ENCODE data around the gene FOXD4L1. TPM values are rescaled to one million over a fixed set of nuclear protein-coding genes. Genes with fewer than 3 reads are reported as not detected.
"Not testable (repeated sequence)": the region's sequence is repeated elsewhere in the genome, so short reads cannot be mapped to it uniquely, and the experiment has no call there.

FOXD4L1 gene
- 4.4 TPM for polyA plus RNA-seq (ENCODE audit: insufficient read length)

DNA sequence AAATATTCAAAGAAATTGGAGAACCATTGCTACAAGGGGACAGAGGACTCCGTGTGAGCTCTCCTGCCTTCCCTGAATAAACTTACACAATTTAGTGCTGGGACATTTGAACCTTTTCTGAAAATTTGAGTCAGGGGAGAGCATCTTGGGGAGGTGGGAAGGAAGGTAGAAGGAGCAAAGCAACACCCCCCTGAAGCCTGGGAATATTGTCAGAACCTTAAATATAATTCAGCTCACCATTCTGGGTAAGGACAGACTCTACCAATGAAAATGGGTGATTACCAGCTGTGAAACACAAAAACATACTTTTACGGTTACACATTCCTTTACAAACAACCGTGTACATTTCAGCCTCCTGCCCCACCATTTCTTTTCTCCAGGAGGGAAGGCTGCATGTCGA is at the start of gene FOXD4L1:
Gene FOXD4L1 (plus strand): TSS at position 301 of the 400 bp plus-strand sequence. CDS start 592 bp downstream, outside the sequence.
- not testable (repeated sequence) for DNase-seq

DNA sequence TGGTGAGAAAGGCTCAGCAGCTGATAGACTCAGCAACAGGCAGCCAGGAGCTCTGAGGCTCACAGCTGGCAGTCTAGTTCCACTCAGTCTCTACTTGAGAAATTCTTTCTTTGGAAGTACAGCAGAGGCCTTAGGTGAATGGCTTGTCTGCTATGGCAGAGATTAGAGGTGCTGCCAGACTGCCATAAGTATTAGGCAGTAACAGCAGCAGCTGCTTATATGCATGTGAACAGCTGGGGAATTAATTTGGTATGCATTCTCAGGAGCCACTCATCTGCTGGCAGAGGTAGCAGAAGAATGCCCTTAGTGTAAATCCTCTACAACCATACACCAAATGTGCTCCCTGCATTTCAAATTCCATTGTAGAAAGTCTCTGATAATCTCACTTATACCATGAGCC is 32.7 kb upstream of the FOXD4L1 start:
- DNase-seq = peak; percentile 1

DNA sequence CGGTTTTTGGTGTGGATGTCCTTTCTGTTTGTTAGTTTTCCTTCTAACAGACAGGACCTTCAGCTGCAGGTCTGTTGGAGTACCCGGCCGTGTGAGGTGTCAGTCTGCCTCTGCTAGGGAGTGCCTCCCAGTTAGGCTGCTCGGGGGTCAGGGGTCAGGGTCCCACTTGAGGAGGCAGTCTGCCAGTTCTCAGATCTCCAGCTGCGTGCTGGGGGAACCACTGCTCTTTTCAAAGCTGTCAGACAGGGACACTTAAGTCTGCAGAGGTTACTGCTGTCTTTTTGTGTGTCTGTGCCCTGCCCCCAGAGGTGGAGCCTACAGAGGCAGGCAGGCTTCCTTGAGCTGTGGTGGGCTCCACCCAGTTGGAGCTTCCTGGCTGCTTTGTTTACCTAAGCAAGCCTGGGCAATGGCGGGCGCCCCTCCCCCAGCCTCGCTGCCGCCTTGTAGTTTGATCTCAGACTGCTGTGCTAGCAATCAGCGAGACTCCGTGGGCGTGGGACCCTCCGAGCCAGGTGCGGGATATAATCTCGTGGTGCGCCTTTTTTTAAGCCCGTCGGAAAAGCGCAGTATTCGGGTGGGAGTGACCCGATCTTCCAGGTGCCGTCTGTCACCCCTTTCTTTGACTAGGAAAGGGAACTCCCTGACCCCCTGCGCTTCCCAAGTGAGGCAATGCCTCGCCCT is 21.6 kb upstream of the FOXD4L1 start:
- DNase-seq = not testable (repeated sequence)

DNA sequence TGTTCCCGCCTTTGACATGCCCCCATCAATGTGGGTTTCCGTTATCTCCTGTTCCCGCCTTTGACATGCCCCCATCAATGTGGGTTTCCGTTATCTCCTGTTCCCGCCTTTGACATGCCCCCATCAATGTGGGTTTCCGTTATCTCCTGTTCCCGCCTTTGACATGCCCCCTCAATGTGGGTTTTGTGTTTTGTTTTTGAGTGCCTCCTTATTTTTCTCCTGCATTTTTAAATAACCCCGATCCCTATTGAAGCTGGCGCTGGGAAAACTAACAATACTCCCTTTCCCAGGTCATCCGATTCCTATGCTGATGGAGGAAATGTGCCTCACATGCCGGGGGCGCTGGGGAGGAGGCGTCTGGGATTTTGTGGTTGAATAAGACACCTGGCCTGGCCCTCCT is 1.9 kb upstream of the FOXD4L1 start:
- not testable (repeated sequence) for DNase-seq

DNA sequence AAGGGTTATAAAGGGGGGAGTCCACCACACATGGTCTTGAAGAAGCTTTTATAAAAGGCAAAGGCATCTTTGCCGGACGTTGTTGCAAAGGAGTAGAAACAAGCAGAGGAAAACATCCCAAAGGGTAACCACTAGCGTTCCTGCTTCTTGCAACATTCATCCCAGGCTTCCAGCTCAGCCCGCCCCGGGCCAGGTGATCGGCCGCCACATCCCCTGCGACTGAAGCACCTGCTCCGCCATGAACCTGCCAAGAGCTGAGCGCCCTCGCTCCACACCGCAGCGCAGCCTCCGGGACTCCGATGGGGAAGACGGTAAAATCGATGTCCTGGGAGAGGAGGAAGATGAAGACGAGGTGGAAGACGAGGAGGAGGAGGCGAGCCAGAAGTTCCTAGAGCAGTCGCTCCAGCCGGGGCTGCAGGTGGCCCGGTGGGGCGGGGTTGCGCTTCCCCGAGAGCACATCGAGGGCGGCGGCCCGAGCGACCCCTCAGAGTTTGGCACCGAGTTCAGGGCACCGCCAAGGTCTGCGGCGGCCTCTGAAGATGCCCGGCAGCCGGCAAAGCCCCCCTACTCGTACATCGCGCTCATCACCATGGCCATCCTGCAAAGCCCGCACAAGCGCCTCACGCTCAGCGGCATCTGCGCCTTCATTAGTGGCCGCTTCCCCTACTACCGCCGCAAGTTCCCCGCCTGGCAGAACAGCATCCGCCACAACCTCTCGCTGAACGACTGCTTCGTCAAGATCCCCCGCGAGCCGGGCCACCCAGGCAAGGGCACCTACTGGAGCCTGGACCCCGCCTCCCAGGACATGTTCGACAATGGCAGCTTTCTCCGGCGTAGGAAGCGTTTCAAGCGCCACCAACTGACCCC is 787 bp downstream of the FOXD4L1 start:
- not testable (repeated sequence) for DNase-seq

DNA sequence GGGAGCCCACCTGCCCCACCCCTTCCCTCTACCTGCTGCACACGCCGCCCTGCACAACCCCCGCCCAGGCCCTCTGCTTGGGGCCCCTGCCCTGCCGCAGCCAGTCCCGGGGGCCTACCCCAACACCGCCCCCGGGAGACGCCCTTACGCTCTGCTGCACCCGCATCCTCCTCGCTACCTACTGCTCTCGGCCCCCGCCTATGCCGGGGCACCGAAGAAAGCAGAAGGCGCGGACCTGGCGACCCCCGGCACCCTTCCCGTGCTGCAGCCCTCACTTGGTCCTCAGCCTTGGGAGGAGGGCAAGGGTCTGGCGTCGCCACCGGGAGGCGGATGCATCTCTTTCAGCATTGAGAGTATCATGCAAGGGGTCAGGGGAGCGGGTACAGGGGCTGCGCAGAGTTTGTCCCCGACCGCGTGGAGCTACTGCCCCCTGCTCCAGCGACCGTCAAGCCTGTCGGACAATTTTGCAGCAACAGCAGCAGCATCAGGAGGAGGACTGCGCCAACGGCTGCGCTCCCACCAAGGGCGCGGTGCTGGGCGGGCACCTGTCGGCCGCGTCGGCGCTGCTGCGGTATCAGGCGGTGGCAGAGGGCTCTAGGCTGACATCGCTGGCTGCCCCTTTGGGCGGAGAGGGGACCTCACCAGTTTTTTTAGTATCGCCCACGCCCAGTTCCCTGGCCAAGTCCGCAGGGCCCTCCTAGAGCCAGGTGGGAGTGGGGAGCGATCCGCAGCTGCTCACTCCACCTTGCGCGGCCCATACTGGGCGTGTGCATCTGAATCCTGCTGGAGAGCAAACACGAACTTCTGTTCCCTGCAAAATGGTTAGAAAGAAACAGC is 1.6 kb downstream of the FOXD4L1 start:
- DNase-seq = not testable (repeated sequence)

DNA sequence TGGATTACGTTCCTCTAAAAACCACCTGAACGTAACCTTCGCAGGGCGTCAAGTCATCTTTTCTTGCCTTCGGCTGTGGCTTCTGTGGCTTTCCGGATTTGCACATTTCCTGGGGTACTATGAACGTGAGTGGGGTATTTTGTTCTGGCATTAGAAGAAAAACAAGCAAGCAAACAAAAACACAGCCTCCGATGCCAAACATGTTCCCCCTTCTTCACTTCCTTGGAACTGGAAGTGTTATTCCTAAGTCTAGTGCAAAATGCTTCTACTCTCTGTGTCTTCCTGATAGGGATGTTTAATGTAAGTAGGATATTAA is 2.2 kb downstream of the FOXD4L1 start:
- DNase-seq = not testable (repeated sequence)

DNA sequence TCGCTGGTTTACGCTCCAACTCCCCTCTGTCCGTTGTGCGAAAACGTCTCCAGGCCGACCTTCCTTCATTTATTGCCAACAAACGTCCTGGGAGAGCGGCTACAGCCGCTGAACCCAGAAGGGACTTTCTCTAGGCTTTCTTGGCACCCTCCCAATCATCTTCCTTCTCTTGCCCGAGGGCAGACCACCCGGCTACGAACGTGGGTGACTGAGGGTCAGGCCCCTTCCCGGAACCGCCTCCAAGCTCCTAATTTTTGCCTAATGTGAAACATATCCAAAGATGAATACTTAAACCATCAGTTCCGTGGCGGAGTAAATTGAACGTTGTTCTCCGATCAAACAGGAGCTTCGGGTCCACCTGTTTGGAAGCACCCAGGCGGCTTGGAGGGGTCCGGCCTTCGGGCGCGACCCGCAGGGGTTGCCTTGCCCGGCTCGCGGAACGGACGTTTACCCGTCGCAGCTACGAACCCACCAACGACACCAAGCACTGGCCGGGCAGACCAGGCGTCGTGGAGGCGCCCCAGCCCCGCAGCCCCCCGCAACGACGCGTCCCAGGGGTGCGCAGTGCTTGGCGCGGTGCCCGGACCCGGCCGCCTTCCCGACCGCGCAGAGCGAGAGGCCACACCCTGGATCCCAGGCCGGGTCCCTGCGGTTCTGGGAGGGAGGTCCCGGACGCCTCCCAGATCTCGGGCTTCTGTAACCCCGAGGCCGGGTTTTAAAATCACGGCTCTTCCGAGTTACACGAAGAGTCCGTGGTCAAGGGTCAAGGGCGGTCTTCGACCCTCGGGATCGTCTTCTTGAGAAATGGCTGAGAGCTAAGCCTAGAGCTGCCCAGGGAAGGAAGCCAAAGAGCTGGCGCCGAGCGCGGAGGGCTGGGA is 4.0 kb downstream of the FOXD4L1 start:
- not testable (repeated sequence) for DNase-seq

DNA sequence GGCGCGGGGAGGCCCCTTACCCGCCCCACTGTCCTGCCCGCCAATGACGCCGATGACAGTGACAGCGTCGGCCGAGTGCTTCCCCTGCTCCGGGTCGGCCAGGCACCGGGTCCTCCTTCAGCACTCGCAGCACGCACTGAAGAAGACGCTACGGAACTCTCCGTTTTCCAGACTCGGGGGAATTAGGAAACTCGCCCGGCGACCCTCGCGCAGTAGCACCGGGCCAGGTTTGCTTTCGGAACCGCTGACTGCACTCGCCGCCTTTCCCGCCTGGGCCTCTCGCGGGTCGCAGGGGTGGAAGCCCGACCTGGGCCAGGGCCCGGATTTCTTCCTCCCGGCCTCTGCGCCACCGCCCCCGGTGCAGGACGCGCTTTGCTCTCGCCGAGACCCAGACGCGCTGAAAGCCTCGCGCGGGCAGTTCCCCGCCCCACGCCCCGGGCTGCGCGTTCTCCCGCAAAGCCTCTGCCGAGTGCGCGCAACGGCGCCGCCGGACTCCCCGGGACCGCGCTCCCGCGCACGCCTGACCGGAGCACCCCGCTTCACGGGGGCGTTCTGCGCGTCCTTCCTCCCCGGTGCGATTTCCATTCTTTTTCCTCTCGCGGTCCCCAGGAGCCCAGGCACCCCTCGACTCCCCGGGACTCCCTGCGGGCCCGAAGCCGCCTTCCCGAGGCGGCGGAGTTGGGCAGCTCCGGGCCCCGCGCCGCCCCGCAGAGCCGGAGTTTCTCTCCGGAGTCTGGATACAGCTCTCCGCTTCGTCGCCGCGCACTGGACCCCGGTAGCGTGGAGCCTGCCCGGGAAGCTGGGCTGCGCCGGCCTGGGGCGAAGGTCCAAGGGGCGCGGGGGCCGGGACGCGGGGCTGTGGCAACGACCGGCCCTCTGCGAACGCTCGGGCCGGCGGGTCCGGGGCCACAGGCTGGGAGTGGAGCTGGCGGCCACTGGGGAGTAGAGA is 4.9 kb downstream of the FOXD4L1 start:
- DNase-seq = not testable (repeated sequence)

DNA sequence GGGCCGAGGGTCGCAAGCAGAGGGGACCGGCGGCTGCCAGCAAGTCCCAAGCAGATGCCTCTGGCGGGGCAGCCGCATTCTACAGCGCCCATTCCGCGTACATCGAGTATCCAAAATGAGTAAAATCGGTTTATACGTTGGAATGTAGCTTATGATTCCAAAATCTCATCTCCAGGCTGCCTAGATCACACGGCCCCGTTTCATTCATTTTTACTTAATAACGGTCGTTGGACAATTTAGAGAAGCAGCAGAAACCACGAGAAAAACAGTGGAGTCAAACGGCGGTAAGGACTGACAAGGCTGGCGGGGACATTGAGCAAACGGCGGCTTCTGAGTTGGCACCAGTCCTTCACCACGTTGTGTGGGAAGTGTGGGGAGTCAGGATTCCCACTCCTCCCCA is 5.6 kb downstream of the FOXD4L1 start:
- not testable (repeated sequence) for DNase-seq

DNA sequence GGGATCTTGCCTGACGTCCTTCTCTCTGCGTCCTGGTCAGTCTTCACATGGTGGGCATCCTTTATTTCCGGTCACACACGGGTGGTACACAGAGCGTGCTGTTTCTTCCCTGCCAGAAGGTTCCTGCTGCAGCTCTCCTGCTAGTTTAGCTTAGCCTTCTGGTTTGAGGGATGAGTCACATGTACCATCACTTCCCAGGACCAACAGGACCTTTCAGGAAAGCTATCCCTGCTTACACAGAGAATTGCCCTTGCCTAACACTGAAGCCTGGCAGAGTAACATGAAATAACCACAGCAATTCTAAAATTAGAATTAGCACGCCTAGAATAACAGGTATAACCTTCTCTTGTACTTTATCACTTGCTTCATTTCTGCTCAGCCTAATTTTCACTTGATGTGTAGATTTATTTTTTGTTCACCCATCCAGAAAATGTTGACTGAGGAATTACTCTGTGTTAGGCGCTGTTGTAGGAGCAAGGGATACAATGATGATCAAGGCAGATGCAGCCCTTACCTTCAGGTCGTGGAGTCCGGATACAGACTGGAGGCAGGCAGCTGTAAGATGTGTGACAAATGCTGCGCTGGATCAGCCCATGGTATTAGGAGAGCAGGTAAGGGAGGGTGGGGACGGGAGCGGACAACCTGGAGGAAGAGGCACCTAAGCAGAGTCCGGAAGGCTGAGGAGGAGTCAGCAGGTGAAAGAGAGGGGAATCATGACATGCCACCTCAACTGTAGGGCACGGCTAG is 9.1 kb downstream of the FOXD4L1 start:
- DNase-seq = not testable (repeated sequence)

DNA sequence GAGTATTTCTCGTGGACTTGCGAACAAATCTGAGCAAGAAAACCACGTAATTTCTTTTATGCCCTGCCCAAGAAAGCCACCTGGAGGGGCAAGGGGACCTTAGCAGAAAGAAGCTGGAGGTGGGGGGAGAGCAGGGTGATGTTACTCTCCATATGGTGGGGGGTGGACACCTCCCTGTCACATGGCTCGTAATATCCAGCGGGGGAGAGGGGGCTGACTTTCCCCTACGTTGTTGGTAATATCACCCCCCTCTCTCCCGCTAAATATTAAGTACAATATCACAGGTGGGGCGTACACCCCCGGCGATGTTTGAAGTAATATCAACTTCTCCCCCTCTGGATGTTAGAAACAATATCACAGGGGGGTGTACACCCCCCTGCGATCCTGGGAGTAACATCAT is 9.7 kb downstream of the FOXD4L1 start:
- DNase-seq = not testable (repeated sequence)

DNA sequence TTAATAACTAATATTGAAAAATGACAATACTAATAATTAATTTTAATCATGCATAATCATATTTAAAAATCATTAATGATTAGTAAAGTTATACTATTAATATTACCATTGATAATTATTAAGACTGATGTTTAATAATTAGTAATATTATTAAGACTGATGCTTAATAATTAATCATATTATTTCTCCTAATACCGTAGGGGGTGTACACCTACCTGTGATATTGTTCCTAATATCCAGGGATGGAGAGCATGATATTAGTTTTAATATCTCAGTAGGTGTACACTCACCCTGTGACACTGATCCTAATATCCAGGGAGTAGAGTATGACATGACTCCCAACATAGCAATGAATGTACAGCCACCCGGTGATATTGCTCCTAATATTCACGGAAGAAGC is 12.4 kb downstream of the FOXD4L1 start:
- not testable (repeated sequence) for DNase-seq

DNA sequence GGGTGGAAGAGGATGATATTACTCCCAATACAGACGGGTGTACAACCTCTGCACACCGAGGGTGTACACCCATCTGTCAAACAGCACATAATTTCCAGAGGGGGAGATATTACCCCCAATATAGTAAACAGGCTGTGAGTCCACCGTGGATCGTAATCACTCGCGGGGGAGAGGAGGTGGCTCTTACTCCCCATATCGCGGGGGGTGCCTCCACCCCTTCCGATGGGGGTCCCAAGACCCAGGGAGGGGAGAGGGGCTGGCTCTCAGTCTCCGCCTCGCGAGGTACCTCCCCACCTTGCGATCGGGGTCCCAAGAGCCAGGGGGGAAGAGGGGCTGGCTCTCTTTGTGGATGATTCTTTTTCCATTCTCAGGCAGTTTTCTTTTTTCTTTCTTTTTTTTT is 13.4 kb downstream of the FOXD4L1 start:
- DNase-seq = not testable (repeated sequence)

DNA sequence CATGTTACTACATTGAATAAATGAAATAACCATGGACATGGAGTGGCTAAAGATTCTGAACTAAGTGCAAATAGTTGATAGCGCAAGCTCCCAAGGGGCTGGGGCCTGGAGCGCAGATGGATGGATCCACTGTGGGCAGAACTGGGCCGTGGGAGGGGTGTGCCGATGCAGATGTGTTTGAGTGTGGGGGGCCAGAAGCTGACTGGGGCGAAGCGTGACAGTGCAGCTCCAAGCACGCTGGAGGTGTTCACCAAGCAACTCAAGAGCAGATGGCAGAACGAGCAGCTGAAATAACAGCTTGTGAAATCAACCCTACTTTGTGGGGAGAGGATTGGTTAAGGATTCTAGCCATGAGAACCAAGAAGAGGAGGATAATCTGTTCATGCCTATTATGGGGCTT is 17.0 kb downstream of the FOXD4L1 start:
- DNase-seq = not testable (repeated sequence)

DNA sequence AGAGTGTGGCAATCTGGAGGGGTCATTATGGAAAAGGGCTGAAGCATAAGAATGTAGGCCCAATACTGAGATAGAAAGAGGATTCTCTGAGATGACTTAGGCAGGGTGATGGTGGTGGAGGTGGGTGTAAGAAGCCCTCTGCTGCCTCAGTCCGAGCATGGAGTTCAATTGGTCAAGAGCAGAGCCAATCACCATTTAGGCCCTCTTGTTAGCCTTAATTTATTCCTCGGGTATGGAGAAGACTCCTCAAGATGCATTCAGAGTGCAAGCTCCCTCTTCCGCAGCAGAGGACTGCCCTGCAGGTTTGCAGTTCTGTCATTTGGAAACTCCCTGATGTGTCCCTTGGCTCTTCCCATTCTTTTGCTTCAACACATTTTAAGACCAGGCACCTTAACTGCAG is 17.5 kb downstream of the FOXD4L1 start:
- DNase-seq = not testable (repeated sequence)

DNA sequence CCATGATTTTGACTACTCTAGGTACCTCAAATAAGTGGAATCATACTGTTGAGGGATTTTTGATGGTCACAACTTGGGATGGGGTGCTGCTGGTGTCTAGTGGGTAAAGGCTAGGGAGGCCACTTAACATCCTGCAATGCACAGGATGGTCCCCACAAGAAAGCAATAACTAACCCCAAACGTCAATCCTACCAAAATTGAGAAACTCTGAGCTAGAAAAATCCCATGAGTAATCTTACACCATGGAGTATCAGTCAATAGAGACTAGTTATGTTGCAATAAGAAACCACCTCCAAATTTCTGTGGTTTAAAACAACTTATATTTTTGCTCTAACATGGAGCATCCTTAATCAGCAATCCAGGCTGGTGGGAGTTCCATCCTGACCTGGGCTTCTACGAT is 18.6 kb downstream of the FOXD4L1 start:
- DNase-seq = not testable (repeated sequence)

DNA sequence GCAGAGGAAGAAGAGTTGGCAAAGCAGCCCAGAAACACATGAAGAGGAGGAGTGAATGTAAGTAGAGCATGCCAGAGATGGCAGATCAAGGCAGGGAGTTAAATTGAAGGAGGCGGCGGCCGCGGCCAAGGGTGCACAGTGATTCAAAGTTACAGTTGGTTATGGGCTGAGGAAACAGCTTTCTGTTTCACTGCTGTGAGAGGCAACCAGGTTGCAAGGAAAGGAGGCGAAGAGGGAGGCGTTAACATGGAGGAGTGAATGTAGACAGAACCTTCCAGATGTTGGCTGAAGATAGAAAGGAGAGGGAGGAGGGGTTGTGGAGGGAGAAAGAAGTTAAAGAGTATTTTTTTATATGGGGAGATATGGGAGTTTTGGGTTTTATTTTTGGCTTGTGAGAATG is 22.4 kb downstream of the FOXD4L1 start:
- DNase-seq = not testable (repeated sequence)

DNA sequence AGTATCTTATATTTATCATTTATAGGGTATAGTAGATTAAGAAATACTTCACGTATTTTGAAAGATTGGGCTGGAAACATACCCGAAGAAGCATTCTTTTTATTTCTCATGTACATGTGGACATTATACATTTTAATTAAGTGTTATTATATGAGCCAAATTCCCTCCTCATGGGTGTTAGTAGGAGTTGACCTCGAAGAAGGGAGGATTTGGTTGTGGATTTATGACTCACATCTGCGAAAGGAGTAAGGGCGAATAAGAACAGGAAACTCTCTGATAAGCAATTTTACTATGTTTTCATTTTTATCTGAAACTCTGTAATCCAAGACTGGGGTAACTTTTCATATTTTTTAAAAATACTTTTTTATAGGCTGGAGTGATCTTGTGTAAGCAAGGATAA is 23.0 kb downstream of the FOXD4L1 start:
- DNase-seq = not testable (repeated sequence)

DNA sequence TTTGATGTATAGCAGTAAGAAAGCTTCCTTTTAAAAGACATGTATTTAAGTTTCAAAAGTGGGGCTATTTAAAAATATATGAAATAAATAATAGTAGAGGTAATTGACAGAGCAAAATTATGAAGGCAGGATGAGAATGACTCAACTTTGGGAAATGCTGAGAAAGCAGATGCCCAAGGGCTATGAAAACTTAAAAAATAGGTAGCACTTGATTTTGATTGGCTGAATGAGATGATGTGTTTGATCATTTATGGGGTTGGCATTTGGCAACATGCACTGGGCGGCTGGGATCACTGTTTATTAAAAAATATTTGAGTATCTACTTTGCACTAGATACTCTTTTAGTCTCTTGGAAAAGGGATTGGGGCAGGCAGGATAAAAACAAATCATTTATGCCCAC is 26.5 kb downstream of the FOXD4L1 start:
- DNase-seq = not testable (repeated sequence)
